ENCODE data around the gene PKNOX2.

PKNOX2 gene

GRCh38 chr11:125305345-125305744, 140.8 kb downstream of the PKNOX2 start:
- H3K27me3 ChIP-seq: no peaks in the 10 kb centered on the region
- no peak for TF ChIP-seq CTCF (IDR thresholded peaks at IDR 0.05)
- H3K36me3 ChIP-seq: no peaks in the 10 kb centered on the region
- H3K9me3 ChIP-seq: no peaks in the 10 kb centered on the region
- H3K27ac ChIP-seq: no peak overlapping the region
- H3K4me1 ChIP-seq (ENCODE audit: control insufficient read depth in 1 of 2, insufficient read depth in 1 of 2, low read depth in 1 of 2, low read length in 1 of 2): no peaks in the 10 kb centered on the region
- no peak overlapping the region for H3K4me3 ChIP-seq (ENCODE audit: low read depth in 1 of 2, low read length in 1 of 2)

- Histone ChIP-seq H3K27ac (no peak overlapping the region), H3K9me3 (no peaks in the 10 kb centered on the region), H3K4me3 (ENCODE audit: low read depth in 1 of 2, low read length in 1 of 2) (no peak overlapping the region), H3K27me3 (no peaks in the 10 kb centered on the region), H3K36me3 (no peaks in the 10 kb centered on the region), H3K4me1 (ENCODE audit: control insufficient read depth in 1 of 2, insufficient read depth in 1 of 2, low read depth in 1 of 2, low read length in 1 of 2) (no peaks in the 10 kb centered on the region)
- no peak for TF ChIP-seq CTCF (IDR thresholded peaks at IDR 0.05)
Observed at GRCh38 chr11:125306476-125306875, 141.9 kb downstream of the PKNOX2 start.

DNA sequence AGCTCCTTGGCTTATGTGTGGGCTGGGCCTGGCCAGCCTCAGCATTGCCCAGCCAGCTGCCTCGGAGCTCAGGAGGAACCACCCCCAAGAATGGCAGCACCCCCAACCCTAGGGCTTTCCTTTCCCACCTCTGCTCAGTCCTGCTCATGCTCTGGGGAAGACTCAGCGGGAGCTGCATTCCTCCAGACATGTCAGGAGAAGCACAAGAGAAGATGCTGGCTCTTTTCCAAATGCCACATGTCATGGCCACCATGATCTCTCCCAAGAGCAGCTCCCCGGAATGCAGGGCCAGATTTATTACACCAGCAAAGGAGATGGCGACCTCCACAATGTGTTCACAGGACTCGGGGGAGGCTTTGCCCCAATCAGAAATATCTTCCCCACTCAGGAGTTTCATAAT, 143.7 kb downstream of the PKNOX2 start:
- TF ChIP-seq CTCF (IDR thresholded peaks at IDR 0.05): no peak

GRCh38 chr11:125312391-125312790, 147.8 kb downstream of the PKNOX2 start:
- no peak for TF ChIP-seq CTCF (IDR thresholded peaks at IDR 0.05)
- Histone ChIP-seq H3K4me1 (ENCODE audit: control insufficient read depth in 1 of 2, insufficient read depth in 1 of 2, low read depth in 1 of 2, low read length in 1 of 2) (no peaks in the 10 kb centered on the region), H3K27ac (no peak overlapping the region), H3K36me3 (no peaks in the 10 kb centered on the region), H3K27me3 (peaks cover 14% of the 10 kb centered on the region), H3K9me3 (no peaks in the 10 kb centered on the region), H3K4me3 (ENCODE audit: low read depth in 1 of 2, low read length in 1 of 2) (no peak overlapping the region)

More for the DNA sequence above, 143.7 kb downstream of the PKNOX2 start:
- Histone ChIP-seq H3K4me1 (ENCODE audit: control insufficient read depth in 1 of 2, insufficient read depth in 1 of 2, low read depth in 1 of 2, low read length in 1 of 2) (no peaks in the 10 kb centered on the region), H3K4me3 (ENCODE audit: low read depth in 1 of 2, low read length in 1 of 2) (no peak overlapping the region), H3K27me3 (peaks cover 7% of the 10 kb centered on the region), H3K27ac (no peak overlapping the region), H3K9me3 (no peaks in the 10 kb centered on the region), H3K36me3 (no peaks in the 10 kb centered on the region)

GRCh38 chr11:125312812-125313211, 148.3 kb downstream of the PKNOX2 start:
- Histone ChIP-seq H3K27me3 (peaks cover 14% of the 10 kb centered on the region), H3K27ac (no peak overlapping the region), H3K9me3 (no peaks in the 10 kb centered on the region), H3K4me1 (ENCODE audit: control insufficient read depth in 1 of 2, insufficient read depth in 1 of 2, low read depth in 1 of 2, low read length in 1 of 2) (no peaks in the 10 kb centered on the region), H3K36me3 (no peaks in the 10 kb centered on the region), H3K4me3 (ENCODE audit: low read depth in 1 of 2, low read length in 1 of 2) (no peak overlapping the region)
- TF ChIP-seq CTCF (IDR thresholded peaks at IDR 0.05): no peak
